Nucleus accumbens (tissue), 56 donors: ENCODE measurements around the gene PALM3.
A peak's percentile ranks its signal among the peaks of the same experiment; 100 is the strongest.

Experiments used
- DNase-seq, 56 donors: peaks; one replicate each; lab custom pipeline; 2025; lab: John Stamatoyannopoulos, UW

PALM3 gene

DNA sequence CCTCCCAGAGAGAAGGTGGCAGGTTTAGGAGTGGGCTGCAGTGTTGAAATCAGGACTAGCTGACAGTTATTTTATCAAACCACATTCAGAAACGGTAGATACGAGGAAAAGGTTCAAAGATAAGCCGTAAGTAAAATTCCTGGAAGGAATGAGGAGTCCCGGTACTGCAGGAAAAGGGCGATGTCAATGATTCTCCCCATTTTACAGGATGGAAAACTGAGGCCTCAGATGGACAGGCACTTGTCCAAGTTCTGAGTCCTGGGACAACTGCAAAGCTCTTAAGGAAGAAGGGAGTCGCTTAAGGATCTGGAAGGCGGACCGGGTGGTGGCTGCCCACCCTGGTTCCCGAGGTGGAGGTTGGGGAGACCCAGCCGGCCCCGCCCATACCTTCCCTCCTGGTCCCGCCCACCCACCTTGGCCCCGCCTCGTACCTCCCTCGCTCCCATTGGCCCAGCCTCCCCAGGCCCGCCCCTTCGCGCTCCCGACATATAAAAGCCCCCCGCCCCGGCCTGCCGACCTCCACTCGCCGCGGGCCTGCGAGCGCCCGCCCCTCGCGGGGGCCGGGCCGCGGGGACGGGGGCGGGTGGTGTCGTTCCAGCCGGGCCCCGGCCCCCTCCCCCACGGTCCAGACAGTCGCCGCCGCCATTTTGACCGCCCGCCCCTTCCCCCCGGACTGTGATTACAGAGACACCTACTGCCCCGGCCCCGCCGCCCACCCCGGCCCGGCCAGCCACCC, 56.4 kb downstream of the PALM3 start:
- peak in 54 of 56 donors; percentile 29 to 88 (median 70) for DNase-seq

DNA sequence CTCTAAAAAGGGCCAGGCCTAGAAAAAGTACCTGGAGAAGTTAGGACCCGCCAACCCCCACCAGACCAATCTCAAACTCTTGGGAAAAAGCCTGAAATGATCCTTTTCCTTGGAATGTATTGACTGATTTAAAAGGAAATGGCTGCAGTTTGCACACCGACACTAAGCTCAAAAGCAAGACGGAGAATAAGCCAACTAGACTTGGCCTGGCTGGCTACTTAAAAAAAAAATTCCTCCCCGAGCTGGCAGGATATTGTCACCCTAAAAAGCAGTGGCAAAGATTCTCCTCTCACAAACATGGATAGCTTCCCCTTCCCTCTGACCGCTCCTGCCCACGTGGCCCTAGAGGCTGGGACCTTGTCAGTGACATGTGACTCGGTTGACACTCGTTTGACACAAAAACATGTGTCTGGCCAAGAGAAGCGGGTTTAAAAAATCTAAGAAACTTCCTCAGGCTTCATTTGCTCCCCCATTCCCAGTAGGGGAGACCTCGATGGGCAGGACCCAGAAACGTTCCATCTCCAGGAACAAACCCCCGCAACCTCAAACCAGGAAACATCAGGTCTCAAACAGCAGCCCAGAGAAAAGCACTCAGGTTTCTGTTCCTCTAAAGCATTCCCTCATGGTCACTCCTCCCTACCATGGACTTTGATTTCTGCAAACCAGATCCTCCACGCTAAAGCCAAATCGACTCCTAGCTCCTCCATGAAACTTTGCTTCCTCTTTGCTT, 57.1 kb downstream of the PALM3 start:
- peak in 43 of 56 donors; percentile 3 to 70 (median 36) for DNase-seq
